Mesendoderm (in vitro differentiated cells): Measurements from ENCODE around the gene PMM1.
A peak's percentile ranks its signal among the peaks of the same experiment; 100 is the strongest.

Source experiments
- DNase-seq: peaks from one replicate; pipeline ENCODE4 v3.0.0; 2013
- H2AK5ac ChIP-seq: 2 replicates; pipeline ENCODE4 v1.6.1; 2013; ENCODE audit warnings: low read length, inconsistent platforms
- H2BK120ac ChIP-seq: 2 replicates; pipeline ENCODE4 v1.6.1; 2013; ENCODE audit warnings: low read depth, mild to moderate bottlenecking, low read length, moderate library complexity, mixed read lengths
- H2BK15ac ChIP-seq: replicated peaks from 2 replicates; pipeline ENCODE4 v1.6.1; 2013; ENCODE audit warnings: low read depth, mild to moderate bottlenecking, moderate library complexity
- H2BK5ac ChIP-seq: 2 replicates; pipeline ENCODE4 v1.6.1; 2013; ENCODE audit warnings: low read length, inconsistent platforms
- H3K18ac ChIP-seq: 2 replicates; pipeline ENCODE4 v1.6.1; 2013; ENCODE audit warnings: mild to moderate bottlenecking, low read length, mixed read lengths
- H3K23ac ChIP-seq: one replicate; pipeline ENCODE4 v1.6.1; 2013; ENCODE audit warnings: low read length
- H3K27ac ChIP-seq: 2 replicates; pipeline ENCODE4 v1.5.1; 2013; ENCODE audit warnings: low read depth, mild to moderate bottlenecking, inconsistent platforms, low read length, moderate library complexity
- H3K27me3 ChIP-seq: 2 replicates; pipeline ENCODE4 v1.6.1; 2013; ENCODE audit warnings: low read length, control low read depth, mild to moderate bottlenecking, inconsistent platforms; ENCODE audit not compliant: insufficient read depth, poor library complexity
- H3K36me3 ChIP-seq: 2 replicates; pipeline ENCODE4 v1.6.1; 2013; ENCODE audit warnings: low read length, inconsistent platforms; ENCODE audit not compliant: control insufficient read depth, insufficient read depth
- H3K4ac ChIP-seq: one replicate; pipeline ENCODE4 v1.6.1; 2013; ENCODE audit warnings: low read depth, mild to moderate bottlenecking, low read length, moderate library complexity
- H3K4me1 ChIP-seq: 2 replicates; pipeline ENCODE4 v1.6.1; 2013; ENCODE audit warnings: low read depth, low read length, inconsistent platforms; ENCODE audit not compliant: control insufficient read depth
- H3K4me2 ChIP-seq: 2 replicates; pipeline ENCODE4 v1.6.1; 2013; ENCODE audit warnings: low read length
- H3K4me3 ChIP-seq: 2 replicates; pipeline ENCODE4 v1.5.1; 2013; ENCODE audit warnings: mild to moderate bottlenecking, low read length
- H3K56ac ChIP-seq: one replicate; pipeline ENCODE4 v1.6.1; 2013; ENCODE audit warnings: low read length
- H3K79me1 ChIP-seq: 2 replicates; pipeline ENCODE4 v1.6.1; 2013; ENCODE audit warnings: low read length, inconsistent platforms
- H3K79me2 ChIP-seq: 2 replicates; pipeline ENCODE4 v1.6.1; 2013; ENCODE audit warnings: mild to moderate bottlenecking, low read length; ENCODE audit not compliant: control insufficient read depth, insufficient read depth
- H3K9ac ChIP-seq: 2 replicates; pipeline ENCODE4 v1.6.1; 2013; ENCODE audit warnings: low read length, inconsistent platforms
- H4K5ac ChIP-seq: one replicate; pipeline ENCODE4 v1.6.1; 2013; ENCODE audit warnings: low read length
- H4K8ac ChIP-seq: one replicate; pipeline ENCODE4 v1.6.1; 2013; ENCODE audit warnings: low read depth, mild to moderate bottlenecking, control low read depth, low read length, moderate library complexity
- WGBS: extraction: QIAGEN DNeasy Blood & Tissue Kit; methylation state at CpG from one replicate; pipeline ENCODE4 v1.1.7; 2013; ENCODE audit warnings: low lambda C conversion rate, missing lambda C conversion rate; ENCODE audit not compliant: insufficient coverage; ENCODE audit errors: extremely low coverage; 5-methylcytosine and 5-hydroxymethylcytosine counted together

Gene PMM1

GRCh38 chr22:41540006-41540315, 49.7 kb downstream of the PMM1 start:
- H4K8ac ChIP-seq = no peak overlapping the region
- H4K5ac ChIP-seq = no peak overlapping the region
- H3K4me3 ChIP-seq = no peak overlapping the region
- no peak overlapping the region for H3K9ac ChIP-seq
- no peak overlapping the region for H3K56ac ChIP-seq
- no peaks in the 10 kb centered on the region for H3K27me3 ChIP-seq
- H3K27ac ChIP-seq = no peak overlapping the region
- no peak overlapping the region for H3K4ac ChIP-seq
- no peaks in the 10 kb centered on the region for H3K36me3 ChIP-seq
- peaks cover 19% of the 10 kb centered on the region for H3K79me1 ChIP-seq
- no peak overlapping the region for H3K4me2 ChIP-seq
- no peak overlapping the region for H3K18ac ChIP-seq
- H2AK5ac ChIP-seq = no peak overlapping the region
- WGBS = no CpG with 5 or more reads among the region's 3 CpGs
- DNase-seq = no peak
- H2BK15ac ChIP-seq = no peak overlapping the region
- H3K79me2 ChIP-seq = peaks cover 31% of the 10 kb centered on the region
- H2BK120ac ChIP-seq = no peak overlapping the region
- no peak overlapping the region for H2BK5ac ChIP-seq
- H3K23ac ChIP-seq = no peak overlapping the region
- H3K4me1 ChIP-seq = no peaks in the 10 kb centered on the region

GRCh38 chr22:41539146-41540005, 50.3 kb downstream of the PMM1 start:
- H3K27me3 ChIP-seq = no peaks in the 10 kb centered on the region
- no peaks in the 10 kb centered on the region for H3K36me3 ChIP-seq
- H3K56ac ChIP-seq = no peak overlapping the region
- H3K4me3 ChIP-seq = no peak overlapping the region
- no peak overlapping the region for H2BK15ac ChIP-seq
- no peak overlapping the region for H3K23ac ChIP-seq
- H3K4me1 ChIP-seq = no peaks in the 10 kb centered on the region
- H3K4ac ChIP-seq = no peak overlapping the region
- no peak overlapping the region for H4K8ac ChIP-seq
- H3K9ac ChIP-seq = no peak overlapping the region
- WGBS = no CpG with 5 or more reads among the region's 13 CpGs
- peaks cover 31% of the 10 kb centered on the region for H3K79me2 ChIP-seq
- no peak overlapping the region for H2BK120ac ChIP-seq
- H3K27ac ChIP-seq = no peak overlapping the region
- no peak overlapping the region for H4K5ac ChIP-seq
- H3K4me2 ChIP-seq = no peak overlapping the region
- H2BK5ac ChIP-seq = no peak overlapping the region
- H2AK5ac ChIP-seq = no peak overlapping the region
- DNase-seq = no peak
- no peak overlapping the region for H3K18ac ChIP-seq
- H3K79me1 ChIP-seq = peaks cover 19% of the 10 kb centered on the region

- Histone ChIP-seq H3K4ac (no peak overlapping the region), H2BK15ac (no peak overlapping the region), H3K4me3 (no peak overlapping the region), H3K79me1 (peaks cover 19% of the 10 kb centered on the region), H2BK120ac (no peak overlapping the region), H3K23ac (no peak overlapping the region), H3K27me3 (no peaks in the 10 kb centered on the region), H2AK5ac (no peak overlapping the region), H3K4me2 (no peak overlapping the region), H4K8ac (no peak overlapping the region), H3K27ac (no peak overlapping the region), H3K56ac (no peak overlapping the region), H3K18ac (no peak overlapping the region), H3K9ac (no peak overlapping the region), H3K36me3 (no peaks in the 10 kb centered on the region), H4K5ac (no peak overlapping the region), H2BK5ac (no peak overlapping the region), H3K4me1 (no peaks in the 10 kb centered on the region), H3K79me2 (peaks cover 25% of the 10 kb centered on the region)
- DNase-seq = no peak
- WGBS = no CpG with 5 or more reads among the region's 8 CpGs
Measured at GRCh38 chr22:41538583-41538982, 51.1 kb downstream of the PMM1 start.

- no peak overlapping the region for H2AK5ac ChIP-seq
- H3K9ac ChIP-seq = no peak overlapping the region
- no peak overlapping the region for H3K4ac ChIP-seq
- DNase-seq = no peak
- H3K27me3 ChIP-seq = no peaks in the 10 kb centered on the region
- H3K4me3 ChIP-seq = no peak overlapping the region
- H2BK5ac ChIP-seq = no peak overlapping the region
- no peak overlapping the region for H2BK120ac ChIP-seq
- no peak overlapping the region for H4K8ac ChIP-seq
- no peaks in the 10 kb centered on the region for H3K4me1 ChIP-seq
- no peak overlapping the region for H3K23ac ChIP-seq
- no peak overlapping the region for H3K56ac ChIP-seq
- H3K79me1 ChIP-seq = peaks cover 13% of the 10 kb centered on the region
- no peak overlapping the region for H3K18ac ChIP-seq
- H2BK15ac ChIP-seq = no peak overlapping the region
- H3K4me2 ChIP-seq = no peak overlapping the region
- no peak overlapping the region for H4K5ac ChIP-seq
- H3K36me3 ChIP-seq = peaks cover 2% of the 10 kb centered on the region
- no peak overlapping the region for H3K27ac ChIP-seq
- H3K79me2 ChIP-seq = peaks cover 14% of the 10 kb centered on the region
- no CpG with 5 or more reads among the region's 3 CpGs for WGBS
Measured at GRCh38 chr22:41537203-41537602, 52.4 kb downstream of the PMM1 start.

GRCh38 chr22:41535244-41535643, 54.4 kb downstream of the PMM1 start:
- whole genome bisulfite sequencing = no CpG with 5 or more reads among the region's 5 CpGs
- Histone ChIP-seq H4K5ac (no peak overlapping the region), H3K23ac (no peak overlapping the region), H3K36me3 (peaks cover 4% of the 10 kb centered on the region), H3K27me3 (no peaks in the 10 kb centered on the region), H3K9ac (no peak overlapping the region), H2BK15ac (no peak overlapping the region), H3K56ac (no peak overlapping the region), H3K4me1 (no peaks in the 10 kb centered on the region), H3K18ac (no peak overlapping the region), H3K79me1 (peaks cover 4% of the 10 kb centered on the region), H3K4ac (no peak overlapping the region), H3K79me2 (no peaks in the 10 kb centered on the region), H3K27ac (no peak overlapping the region), H2BK120ac (no peak overlapping the region), H2BK5ac (no peak overlapping the region), H3K4me3 (no peak overlapping the region), H4K8ac (no peak overlapping the region), H3K4me2 (no peak overlapping the region), H2AK5ac (no peak overlapping the region)
- peak; percentile 67 for DNase-seq

GRCh38 chr22:41534219-41534618, 55.4 kb downstream of the PMM1 start:
- H2BK120ac ChIP-seq = no peak overlapping the region
- H3K27me3 ChIP-seq = no peaks in the 10 kb centered on the region
- H3K79me2 ChIP-seq = no peaks in the 10 kb centered on the region
- no peaks in the 10 kb centered on the region for H3K4me1 ChIP-seq
- H2AK5ac ChIP-seq = no peak overlapping the region
- no peak overlapping the region for H3K27ac ChIP-seq
- H3K79me1 ChIP-seq = peaks cover 2% of the 10 kb centered on the region
- no peak overlapping the region for H4K5ac ChIP-seq
- no peak for DNase-seq
- H3K4ac ChIP-seq = no peak overlapping the region
- no CpG with 5 or more reads among the region's 8 CpGs for WGBS
- no peak overlapping the region for H4K8ac ChIP-seq
- H3K18ac ChIP-seq = no peak overlapping the region
- H3K56ac ChIP-seq = no peak overlapping the region
- H3K23ac ChIP-seq = no peak overlapping the region
- no peak overlapping the region for H3K9ac ChIP-seq
- no peak overlapping the region for H2BK5ac ChIP-seq
- H3K36me3 ChIP-seq = peaks cover 4% of the 10 kb centered on the region
- H3K4me3 ChIP-seq = no peak overlapping the region
- H2BK15ac ChIP-seq = no peak overlapping the region
- H3K4me2 ChIP-seq = no peak overlapping the region
